GM23338 (cell line): ENCODE results near the gene MRPL37. TPM values are rescaled to one million over a fixed set of nuclear protein-coding genes. Genes with fewer than 3 reads are reported as not detected.

Experiments used
- ATAC-seq: fragments of 200-7000 bp; cut with Tn5 transposase; 3 replicates; pipeline ENCODE4 v1.9.1; 2020
- DNase-seq: peaks from one replicate; pipeline ENCODE4 v3.0.0-alpha.2; 2015; ENCODE audit warnings: low spot score
- H2AFZ ChIP-seq: fragments of 200-600 bp; sonication (generic); 2 replicates; pipeline ENCODE4 v1.8.0; 2016; ENCODE audit warnings: antibody characterized with exemption, mild to moderate bottlenecking, moderate library complexity
- H3F3A ChIP-seq: fragments of 200-600 bp; sonication (generic); replicated peaks from 2 replicates; pipeline ENCODE4 v1.8.0; 2017; ENCODE audit warnings: antibody characterized with exemption, mixed run types, low read depth
- H3K27ac ChIP-seq: fragments of 200-600 bp; sonication (generic); 2 replicates; pipeline ENCODE4 v1.6.1; 2016; ENCODE audit warnings: low read depth
- H3K27me3 ChIP-seq: fragments of 200-600 bp; sonication (generic); 2 replicates; pipeline ENCODE4 v1.8.0; 2016; ENCODE audit warnings: mild to moderate bottlenecking, mixed run types, moderate library complexity; ENCODE audit not compliant: insufficient read depth
- H3K36me3 ChIP-seq: fragments of 200-600 bp; sonication (generic); 2 replicates; pipeline ENCODE4 v1.8.0; 2016; ENCODE audit warnings: mild to moderate bottlenecking; ENCODE audit not compliant: insufficient read depth
- H3K4me1 ChIP-seq: fragments of 200-600 bp; sonication (generic); 2 replicates; pipeline ENCODE4 v1.8.0; 2016; ENCODE audit warnings: mild to moderate bottlenecking, moderate library complexity; ENCODE audit not compliant: insufficient read depth
- H3K4me2 ChIP-seq: fragments of 200-600 bp; sonication (generic); 2 replicates; pipeline ENCODE4 v1.7.1; 2017; ENCODE audit warnings: mixed run types
- H3K4me3 ChIP-seq: fragments of 200-600 bp; sonication (generic); 2 replicates; pipeline ENCODE4 v1.6.1; 2016; ENCODE audit warnings: mixed run types
- H3K79me2 ChIP-seq: fragments of 200-600 bp; sonication (generic); replicated peaks from 2 replicates; pipeline ENCODE4 v1.8.0; 2017; ENCODE audit warnings: mild to moderate bottlenecking; ENCODE audit not compliant: insufficient read depth
- H3K9me2 ChIP-seq: fragments of 200-600 bp; sonication (generic); 2 replicates; pipeline ENCODE4 v1.8.0; 2017; ENCODE audit not compliant: insufficient read depth
- H4K20me1 ChIP-seq: fragments of 200-600 bp; sonication (generic); replicated peaks from 2 replicates; pipeline ENCODE4 v1.8.0; 2017; ENCODE audit warnings: mild to moderate bottlenecking; ENCODE audit not compliant: insufficient read depth
- H3K27ac Mint-ChIP-seq: 2 replicates; pipeline ENCODE4 v1.8.0; 2020; ENCODE audit warnings: inconsistent platforms, mild to moderate bottlenecking, moderate library complexity, mixed read lengths
- H3K27me3 Mint-ChIP-seq: 3 replicates; pipeline ENCODE4 v1.8.0; 2022; ENCODE audit warnings: low read depth, mild to moderate bottlenecking, moderate library complexity, mixed read lengths, inconsistent platforms; ENCODE audit not compliant: insufficient read depth, poor library complexity
- H3K36me3 Mint-ChIP-seq: 3 replicates; pipeline ENCODE4 v1.8.0; 2021; ENCODE audit warnings: low read depth, mild to moderate bottlenecking, inconsistent platforms, moderate library complexity, mixed read lengths
- H3K4me1 Mint-ChIP-seq: 3 replicates; pipeline ENCODE4 v1.8.0; 2020; ENCODE audit warnings: mild to moderate bottlenecking, inconsistent platforms, mixed read lengths
- H3K4me3 Mint-ChIP-seq: 3 replicates; pipeline ENCODE4 v1.8.0; 2021; ENCODE audit warnings: moderate library complexity, mild to moderate bottlenecking, inconsistent platforms, mixed read lengths
- H3K9me3 Mint-ChIP-seq: 3 replicates; pipeline ENCODE4 v1.8.0; 2020; ENCODE audit warnings: moderate library complexity, mild to moderate bottlenecking, inconsistent platforms, mixed read lengths
- CREB1 ChIP-seq: fragments of 250-450 bp; sonication (Bioruptor Pico); IDR thresholded peaks from 2 replicates; pipeline ENCODE4 v1.5.0; 2020; ENCODE audit warnings: low read depth, mild to moderate bottlenecking, moderate library complexity
- EZH2 ChIP-seq: fragments of 200-600 bp; sonication (generic); IDR thresholded peaks from one replicate; pipeline ENCODE4 v1.8.0; 2017; ENCODE audit warnings: antibody characterized with exemption, mild to moderate bottlenecking, low read depth; ENCODE audit not compliant: unreplicated experiment
- POLR2AphosphoS5 ChIP-seq: IDR thresholded peaks from 2 replicates; pipeline ENCODE4 v1.6.1; 2016; ENCODE audit warnings: antibody characterized with exemption, low read depth
- STAT1 ChIP-seq: IDR thresholded peaks from one replicate; pipeline ENCODE4 v1.6.1; 2016; ENCODE audit warnings: antibody characterized with exemption; ENCODE audit not compliant: unreplicated experiment
- ZNF331 ChIP-seq: fragments of 250-450 bp; sonication (Bioruptor Pico); IDR thresholded peaks from 2 replicates; pipeline ENCODE4 v1.5.0; 2020; ENCODE audit warnings: low read depth, mild to moderate bottlenecking, moderate library complexity
- polyA plus RNA-seq: library from polyadenylated mRNA; unstranded; fragments of >200 nt; fragmentation: Nextera tagmentation; extraction: Ambion mirVana; gene quantifications from 2 replicates; pipeline ENCODE4 v1.2.1, GENCODE V29; 2016
- total RNA-seq: library from RNA; depleted of rRNA; stranded (reverse); fragments of >200 nt; shearing (Covaris generic); gene quantifications from 2 replicates; pipeline ENCODE4 v1.2.3, GENCODE V29; 2014
- TF ChIP-seq, protein P1 (sequence below): IDR thresholded peaks from one replicate; pipeline ENCODE4 v1.6.1; 2018; ENCODE audit warnings: antibody characterized with exemption; ENCODE audit not compliant: unreplicated experiment
- TF ChIP-seq, protein P2 (sequence below), 2 experiments: fragments of 200-600 bp in 1 of 2; sonication (generic) in 1 of 2; conservative IDR thresholded peaks; 2 replicates each; pipeline versions ENCODE4 v1.5.1 to v1.6.1; 2016 to 2017; ENCODE audit warnings: antibody characterized with exemption in 2 of 2, low read depth in 2 of 2, mild to moderate bottlenecking in 2 of 2, moderate library complexity in 1 of 2
- TF ChIP-seq, protein P3 (sequence below): fragments of 250-450 bp; sonication (Bioruptor Pico); IDR thresholded peaks from 2 replicates; pipeline ENCODE4 v1.5.0; 2020; ENCODE audit warnings: mild to moderate bottlenecking, moderate library complexity

MRPL37 gene
- total and polyA plus RNA-seq, 2 experiments from 2014 or later, result 130 to 155 TPM

DNA sequence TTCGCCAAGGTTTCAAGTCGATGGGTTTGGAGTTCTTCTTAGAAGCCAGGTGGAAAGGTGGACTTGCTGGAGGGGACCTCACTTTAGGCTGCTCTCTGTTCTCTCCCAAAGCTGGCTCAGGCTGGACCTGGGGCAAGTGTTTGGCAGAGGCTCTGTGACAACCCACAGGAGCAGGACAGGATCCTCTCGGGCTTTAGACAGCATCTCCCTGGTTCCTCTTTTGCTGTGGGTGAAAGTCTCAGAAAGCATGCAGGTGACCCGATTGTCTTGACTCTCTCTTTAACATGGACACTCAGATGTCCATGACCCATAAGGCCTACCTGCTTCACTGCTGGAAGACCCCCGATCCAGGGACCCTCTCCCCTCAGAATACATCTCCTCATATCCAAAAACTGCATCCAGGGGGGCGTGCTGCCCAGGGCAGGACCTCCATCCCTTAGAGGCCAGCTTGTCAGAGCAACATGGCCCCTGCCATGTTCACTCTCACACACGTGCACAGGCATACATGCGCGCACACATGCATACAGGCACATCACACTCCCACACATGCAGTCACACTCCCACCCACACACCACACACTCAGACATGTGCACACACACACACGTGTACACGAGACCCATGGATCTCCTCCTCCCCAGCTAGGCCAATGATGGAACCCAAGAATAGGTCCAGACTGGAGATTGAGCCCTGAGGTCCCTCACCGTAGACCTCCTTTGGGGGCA lies 21.3 kb downstream of the MRPL37 start (continued):
- TF ChIP-seq, protein P1, sequence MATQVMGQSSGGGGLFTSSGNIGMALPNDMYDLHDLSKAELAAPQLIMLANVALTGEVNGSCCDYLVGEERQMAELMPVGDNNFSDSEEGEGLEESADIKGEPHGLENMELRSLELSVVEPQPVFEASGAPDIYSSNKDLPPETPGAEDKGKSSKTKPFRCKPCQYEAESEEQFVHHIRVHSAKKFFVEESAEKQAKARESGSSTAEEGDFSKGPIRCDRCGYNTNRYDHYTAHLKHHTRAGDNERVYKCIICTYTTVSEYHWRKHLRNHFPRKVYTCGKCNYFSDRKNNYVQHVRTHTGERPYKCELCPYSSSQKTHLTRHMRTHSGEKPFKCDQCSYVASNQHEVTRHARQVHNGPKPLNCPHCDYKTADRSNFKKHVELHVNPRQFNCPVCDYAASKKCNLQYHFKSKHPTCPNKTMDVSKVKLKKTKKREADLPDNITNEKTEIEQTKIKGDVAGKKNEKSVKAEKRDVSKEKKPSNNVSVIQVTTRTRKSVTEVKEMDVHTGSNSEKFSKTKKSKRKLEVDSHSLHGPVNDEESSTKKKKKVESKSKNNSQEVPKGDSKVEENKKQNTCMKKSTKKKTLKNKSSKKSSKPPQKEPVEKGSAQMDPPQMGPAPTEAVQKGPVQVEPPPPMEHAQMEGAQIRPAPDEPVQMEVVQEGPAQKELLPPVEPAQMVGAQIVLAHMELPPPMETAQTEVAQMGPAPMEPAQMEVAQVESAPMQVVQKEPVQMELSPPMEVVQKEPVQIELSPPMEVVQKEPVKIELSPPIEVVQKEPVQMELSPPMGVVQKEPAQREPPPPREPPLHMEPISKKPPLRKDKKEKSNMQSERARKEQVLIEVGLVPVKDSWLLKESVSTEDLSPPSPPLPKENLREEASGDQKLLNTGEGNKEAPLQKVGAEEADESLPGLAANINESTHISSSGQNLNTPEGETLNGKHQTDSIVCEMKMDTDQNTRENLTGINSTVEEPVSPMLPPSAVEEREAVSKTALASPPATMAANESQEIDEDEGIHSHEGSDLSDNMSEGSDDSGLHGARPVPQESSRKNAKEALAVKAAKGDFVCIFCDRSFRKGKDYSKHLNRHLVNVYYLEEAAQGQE, result no peak

DNA sequence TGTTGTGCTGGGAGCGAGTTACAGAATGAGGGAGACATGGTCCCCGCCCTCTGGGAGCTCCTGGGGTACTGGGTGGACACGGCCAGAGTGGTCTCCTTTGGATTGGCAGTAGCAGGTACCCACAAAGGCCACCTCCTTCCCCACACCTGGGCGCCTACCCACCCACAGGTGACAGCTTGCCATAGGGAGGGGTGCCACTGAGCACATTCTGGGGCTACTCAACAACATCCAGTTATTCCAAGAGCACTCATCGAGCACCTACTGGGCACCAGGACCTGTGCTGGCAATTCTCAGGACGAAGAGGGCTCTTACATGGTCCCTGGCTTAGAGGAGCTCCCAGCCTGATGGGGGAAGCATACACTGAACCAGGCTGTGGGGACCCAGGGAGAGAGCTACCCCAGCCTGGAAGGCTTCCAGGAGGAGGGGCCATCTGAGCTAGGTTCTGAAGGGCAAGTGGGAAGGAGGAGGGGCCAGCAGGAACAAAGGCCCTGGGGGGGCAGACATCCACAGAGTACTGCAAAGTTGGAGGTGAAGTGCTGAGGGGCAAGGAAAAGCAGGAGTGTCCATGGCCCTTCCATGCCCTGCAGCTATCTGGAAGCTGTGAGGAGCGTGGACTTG lies 22.0 kb downstream of the MRPL37 start:
- H3K27me3 Mint-ChIP-seq, result peaks cover 25% of the 10 kb centered on the region
- H3K4me3 Mint-ChIP-seq, result no peak overlapping the region
- peak; percentile 32 for DNase-seq
- Histone ChIP-seq H3K4me3 (no peak overlapping the region), H3K4me1 (no peaks in the 10 kb centered on the region; the same call in 1 of the 2 replicates), H2AFZ (no peak overlapping the region), H3K4me2 (no peak overlapping the region), H4K20me1 (peaks cover 19% of the 10 kb centered on the region), H3K27me3 (no peaks in the 10 kb centered on the region), H3K9me2 (no peaks in the 10 kb centered on the region), H3K79me2 (no peaks in the 10 kb centered on the region), H3K27ac (no peak overlapping the region), H3F3A (no peaks in the 10 kb centered on the region), H3K36me3 (0 out of 2 replicates have a peak, but pooled peaks cover 8% of the 10 kb centered on the region)
- no peaks in the 10 kb centered on the region for H3K9me3 Mint-ChIP-seq
- TF ChIP-seq CREB1 (CRISPR knock-in tag) (no peak), POLR2AphosphoS5 (0 out of 2 replicates have a peak, but pooled peaks have one; percentile 18), EZH2 (no peak), STAT1 (no peak), ZNF331 (CRISPR knock-in tag) (no peak)
- TF ChIP-seq, protein P2, sequence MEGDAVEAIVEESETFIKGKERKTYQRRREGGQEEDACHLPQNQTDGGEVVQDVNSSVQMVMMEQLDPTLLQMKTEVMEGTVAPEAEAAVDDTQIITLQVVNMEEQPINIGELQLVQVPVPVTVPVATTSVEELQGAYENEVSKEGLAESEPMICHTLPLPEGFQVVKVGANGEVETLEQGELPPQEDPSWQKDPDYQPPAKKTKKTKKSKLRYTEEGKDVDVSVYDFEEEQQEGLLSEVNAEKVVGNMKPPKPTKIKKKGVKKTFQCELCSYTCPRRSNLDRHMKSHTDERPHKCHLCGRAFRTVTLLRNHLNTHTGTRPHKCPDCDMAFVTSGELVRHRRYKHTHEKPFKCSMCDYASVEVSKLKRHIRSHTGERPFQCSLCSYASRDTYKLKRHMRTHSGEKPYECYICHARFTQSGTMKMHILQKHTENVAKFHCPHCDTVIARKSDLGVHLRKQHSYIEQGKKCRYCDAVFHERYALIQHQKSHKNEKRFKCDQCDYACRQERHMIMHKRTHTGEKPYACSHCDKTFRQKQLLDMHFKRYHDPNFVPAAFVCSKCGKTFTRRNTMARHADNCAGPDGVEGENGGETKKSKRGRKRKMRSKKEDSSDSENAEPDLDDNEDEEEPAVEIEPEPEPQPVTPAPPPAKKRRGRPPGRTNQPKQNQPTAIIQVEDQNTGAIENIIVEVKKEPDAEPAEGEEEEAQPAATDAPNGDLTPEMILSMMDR (conservative IDR thresholded peaks at IDR 0.05; ENCODE audit: low read depth in 2 of 2), result no peak
- TF ChIP-seq, protein P3, sequence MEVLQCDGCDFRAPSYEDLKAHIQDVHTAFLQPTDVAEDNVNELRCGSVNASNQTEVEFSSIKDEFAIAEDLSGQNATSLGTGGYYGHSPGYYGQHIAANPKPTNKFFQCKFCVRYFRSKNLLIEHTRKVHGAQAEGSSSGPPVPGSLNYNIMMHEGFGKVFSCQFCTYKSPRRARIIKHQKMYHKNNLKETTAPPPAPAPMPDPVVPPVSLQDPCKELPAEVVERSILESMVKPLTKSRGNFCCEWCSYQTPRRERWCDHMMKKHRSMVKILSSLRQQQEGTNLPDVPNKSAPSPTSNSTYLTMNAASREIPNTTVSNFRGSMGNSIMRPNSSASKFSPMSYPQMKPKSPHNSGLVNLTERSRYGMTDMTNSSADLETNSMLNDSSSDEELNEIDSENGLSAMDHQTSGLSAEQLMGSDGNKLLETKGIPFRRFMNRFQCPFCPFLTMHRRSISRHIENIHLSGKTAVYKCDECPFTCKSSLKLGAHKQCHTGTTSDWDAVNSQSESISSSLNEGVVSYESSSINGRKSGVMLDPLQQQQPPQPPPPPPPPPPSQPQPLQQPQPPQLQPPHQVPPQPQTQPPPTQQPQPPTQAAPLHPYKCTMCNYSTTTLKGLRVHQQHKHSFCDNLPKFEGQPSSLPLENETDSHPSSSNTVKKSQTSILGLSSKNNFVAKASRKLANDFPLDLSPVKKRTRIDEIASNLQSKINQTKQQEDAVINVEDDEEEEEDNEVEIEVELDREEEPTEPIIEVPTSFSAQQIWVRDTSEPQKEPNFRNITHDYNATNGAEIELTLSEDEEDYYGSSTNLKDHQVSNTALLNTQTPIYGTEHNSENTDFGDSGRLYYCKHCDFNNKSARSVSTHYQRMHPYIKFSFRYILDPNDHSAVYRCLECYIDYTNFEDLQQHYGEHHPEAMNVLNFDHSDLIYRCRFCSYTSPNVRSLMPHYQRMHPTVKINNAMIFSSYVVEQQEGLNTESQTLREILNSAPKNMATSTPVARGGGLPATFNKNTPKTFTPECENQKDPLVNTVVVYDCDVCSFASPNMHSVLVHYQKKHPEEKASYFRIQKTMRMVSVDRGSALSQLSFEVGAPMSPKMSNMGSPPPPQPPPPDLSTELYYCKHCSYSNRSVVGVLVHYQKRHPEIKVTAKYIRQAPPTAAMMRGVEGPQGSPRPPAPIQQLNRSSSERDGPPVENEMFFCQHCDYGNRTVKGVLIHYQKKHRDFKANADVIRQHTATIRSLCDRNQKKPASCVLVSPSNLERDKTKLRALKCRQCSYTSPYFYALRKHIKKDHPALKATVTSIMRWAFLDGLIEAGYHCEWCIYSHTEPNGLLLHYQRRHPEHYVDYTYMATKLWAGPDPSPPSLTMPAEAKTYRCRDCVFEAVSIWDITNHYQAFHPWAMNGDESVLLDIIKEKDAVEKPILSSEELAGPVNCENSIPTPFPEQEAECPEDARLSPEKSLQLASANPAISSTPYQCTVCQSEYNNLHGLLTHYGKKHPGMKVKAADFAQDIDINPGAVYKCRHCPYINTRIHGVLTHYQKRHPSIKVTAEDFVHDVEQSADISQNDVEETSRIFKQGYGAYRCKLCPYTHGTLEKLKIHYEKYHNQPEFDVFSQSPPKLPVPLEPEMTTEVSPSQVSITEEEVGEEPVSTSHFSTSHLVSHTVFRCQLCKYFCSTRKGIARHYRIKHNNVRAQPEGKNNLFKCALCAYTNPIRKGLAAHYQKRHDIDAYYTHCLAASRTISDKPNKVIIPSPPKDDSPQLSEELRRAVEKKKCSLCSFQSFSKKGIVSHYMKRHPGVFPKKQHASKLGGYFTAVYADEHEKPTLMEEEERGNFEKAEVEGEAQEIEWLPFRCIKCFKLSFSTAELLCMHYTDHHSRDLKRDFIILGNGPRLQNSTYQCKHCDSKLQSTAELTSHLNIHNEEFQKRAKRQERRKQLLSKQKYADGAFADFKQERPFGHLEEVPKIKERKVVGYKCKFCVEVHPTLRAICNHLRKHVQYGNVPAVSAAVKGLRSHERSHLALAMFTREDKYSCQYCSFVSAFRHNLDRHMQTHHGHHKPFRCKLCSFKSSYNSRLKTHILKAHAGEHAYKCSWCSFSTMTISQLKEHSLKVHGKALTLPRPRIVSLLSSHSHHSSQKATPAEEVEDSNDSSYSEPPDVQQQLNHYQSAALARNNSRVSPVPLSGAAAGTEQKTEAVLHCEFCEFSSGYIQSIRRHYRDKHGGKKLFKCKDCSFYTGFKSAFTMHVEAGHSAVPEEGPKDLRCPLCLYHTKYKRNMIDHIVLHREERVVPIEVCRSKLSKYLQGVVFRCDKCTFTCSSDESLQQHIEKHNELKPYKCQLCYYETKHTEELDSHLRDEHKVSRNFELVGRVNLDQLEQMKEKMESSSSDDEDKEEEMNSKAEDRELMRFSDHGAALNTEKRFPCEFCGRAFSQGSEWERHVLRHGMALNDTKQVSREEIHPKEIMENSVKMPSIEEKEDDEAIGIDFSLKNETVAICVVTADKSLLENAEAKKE (CRISPR knock-in tag), result no peak
- no peak overlapping the region for H3K27ac Mint-ChIP-seq
- peaks cover 26% of the 10 kb centered on the region for H3K36me3 Mint-ChIP-seq
- peaks cover 42% of the 10 kb centered on the region for H3K4me1 Mint-ChIP-seq
- ATAC-seq, result peak; percentile 42
